HepG2 (cell line): ENCODE measurements around the gene TOX2.

Experiments used
- CTCF ChIP-seq: sonication (generic); formaldehyde crosslinking; IDR thresholded peaks from 2 replicates; pipeline ENCODE4 v1.5.0; 2020; ENCODE audit warnings: mild to moderate bottlenecking, missing genetic modification reagents, moderate library complexity
- EP300 ChIP-seq, 3 experiments: sonication (generic) in 1 of 3; formaldehyde crosslinking in 1 of 3; IDR thresholded peaks; 2 replicates each; pipeline versions ENCODE4 v1.5.1 to v1.6.1; 2011 to 2020; ENCODE audit warnings: low read depth in 2 of 3, low read length in 2 of 3, borderline replicate concordance in 1 of 3, improper control_type of control experiment in 1 of 3, mild to moderate bottlenecking in 1 of 3, missing genetic modification reagents in 1 of 3, moderate library complexity in 1 of 3
- EZH2 ChIP-seq: conservative IDR thresholded peaks from 2 replicates; pipeline ENCODE4 v1.6.1; 2012; ENCODE audit warnings: mild to moderate bottlenecking, low read depth, low read length, moderate library complexity
- GATAD2A ChIP-seq: IDR thresholded peaks from 2 replicates; pipeline ENCODE4 v1.6.1; 2016
- HCFC1 ChIP-seq: fragments of 150-350 bp; IDR thresholded peaks from 2 replicates; pipeline ENCODE4 v1.6.1; 2014; ENCODE audit warnings: low read depth, low read length
- PHF20 ChIP-seq: sonication (generic); formaldehyde crosslinking; IDR thresholded peaks from 2 replicates; pipeline ENCODE4 v1.5.0; 2020; ENCODE audit warnings: mild to moderate bottlenecking, missing genetic modification reagents
- POLR2A ChIP-seq, 2 experiments: IDR thresholded peaks; 2 replicates each; pipeline ENCODE4 v1.6.1; 2011; ENCODE audit warnings: low read depth in 2 of 2, low read length in 2 of 2, mild to moderate bottlenecking in 1 of 2, moderate library complexity in 1 of 2; ENCODE audit not compliant: insufficient read depth in 1 of 2
- SETDB1 ChIP-seq: sonication (generic); formaldehyde crosslinking; IDR thresholded peaks from 2 replicates; pipeline ENCODE4 v1.5.1; 2020; ENCODE audit warnings: missing genetic modification reagents, mild to moderate bottlenecking, borderline replicate concordance
- SMAD1 ChIP-seq: sonication (generic); formaldehyde crosslinking; IDR thresholded peaks from 2 replicates; pipeline ENCODE4 v1.4.0; 2020; ENCODE audit warnings: missing genetic modification reagents, low read depth, mild to moderate bottlenecking, borderline replicate concordance
- ZFP36 ChIP-seq: fragments of 150-350 bp; IDR thresholded peaks from 2 replicates; pipeline ENCODE4 v1.6.1; 2018; ENCODE audit warnings: borderline replicate concordance, low read length, low read depth; ENCODE audit not compliant: partially characterized antibody
- ZNF12 ChIP-seq: sonication (generic); formaldehyde crosslinking; IDR thresholded peaks from 2 replicates; pipeline ENCODE4 v1.5.0; 2020; ENCODE audit warnings: missing genetic modification reagents
- ZNF17 ChIP-seq: sonication (generic); formaldehyde crosslinking; IDR thresholded peaks from 2 replicates; pipeline ENCODE4 v1.5.0; 2020; ENCODE audit warnings: mild to moderate bottlenecking, missing genetic modification reagents
- ZNF556 ChIP-seq: sonication (generic); formaldehyde crosslinking; IDR thresholded peaks from 2 replicates; pipeline ENCODE4 v1.4.0; 2020; ENCODE audit warnings: mild to moderate bottlenecking, missing genetic modification reagents, borderline replicate concordance

DNA sequence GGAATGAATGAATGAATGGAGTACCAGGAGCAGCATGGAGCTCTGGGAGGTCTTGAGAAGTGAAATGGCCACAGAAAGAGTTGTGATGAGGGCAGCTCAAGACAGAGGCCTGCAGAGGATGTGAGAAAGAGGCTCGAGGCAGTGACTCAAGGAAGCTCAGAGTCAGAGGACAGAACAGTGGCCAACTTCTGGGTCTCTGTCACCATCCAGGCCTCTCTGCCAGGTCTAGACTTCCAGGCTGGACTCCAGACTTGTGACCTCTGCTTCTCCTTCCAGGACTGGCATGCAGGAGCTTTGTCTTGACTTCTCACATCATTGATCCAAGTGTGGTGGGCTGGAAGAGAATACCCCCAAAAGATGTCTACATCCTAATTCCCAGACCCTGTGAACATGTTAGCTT, 119.8 kb downstream of the TOX2 start:
- no peak for TF ChIP-seq PHF20 (CRISPR knock-in tag)
- TF ChIP-seq ZNF556 (CRISPR knock-in tag), result no peak
- no peak for TF ChIP-seq EZH2
- no peak for TF ChIP-seq POLR2A (IDR thresholded peaks at IDR 0.05; ENCODE audit: insufficient read depth in 1 of 2, low read depth in 2 of 2, low read length in 2 of 2)
- TF ChIP-seq SETDB1 (CRISPR knock-in tag), result no peak
- TF ChIP-seq CTCF, result no peak
- TF ChIP-seq ZNF17, result no peak
- no peak for TF ChIP-seq HCFC1
- TF ChIP-seq SMAD1 (CRISPR knock-in tag), result no peak
- no peak for TF ChIP-seq ZFP36
- TF ChIP-seq GATAD2A (CRISPR knock-in tag), result no peak
- TF ChIP-seq EP300 (IDR thresholded peaks at IDR 0.05; ENCODE audit: low read depth in 2 of 2, low read length in 2 of 2), result no peak
- no peak for TF ChIP-seq EP300 (CRISPR knock-in tag; IDR thresholded peaks at IDR 0.05; ENCODE audit: borderline replicate concordance)
- no peak for TF ChIP-seq ZNF12 (CRISPR knock-in tag)
